DOHH2 (cell line): ENCODE data around the gene DNAI2.

ENCODE experiments used
- H3F3A ChIP-seq: fragments of 200-600 bp; sonication (generic), shearing (Covaris generic); 2 replicates; pipeline ENCODE4 v1.6.0; 2016; ENCODE audit warnings: antibody characterized with exemption, mild to moderate bottlenecking; ENCODE audit not compliant: control insufficient read depth, insufficient read depth
- H3K27ac ChIP-seq: fragments of 200-600 bp; sonication (generic); 2 replicates; pipeline ENCODE4 v1.5.1; 2014; ENCODE audit warnings: low read depth, mild to moderate bottlenecking, low read length, moderate library complexity
- H3K27me3 ChIP-seq: fragments of 200-600 bp; sonication (generic); 2 replicates; pipeline ENCODE4 v1.6.1; 2014; ENCODE audit warnings: mild to moderate bottlenecking, low read length, mixed read lengths; ENCODE audit not compliant: control insufficient read depth
- H3K36me3 ChIP-seq: fragments of 200-600 bp; sonication (generic); 2 replicates; pipeline ENCODE4 v1.6.1; 2014; ENCODE audit warnings: mild to moderate bottlenecking, low read length, moderate library complexity, mixed read lengths; ENCODE audit not compliant: control insufficient read depth
- H3K4me1 ChIP-seq: fragments of 200-600 bp; sonication (generic); 2 replicates; pipeline ENCODE4 v1.6.1; 2014; ENCODE audit warnings: mild to moderate bottlenecking, low read length, mixed read lengths; ENCODE audit not compliant: control insufficient read depth
- H3K4me2 ChIP-seq: fragments of 200-600 bp; sonication (generic); 2 replicates; pipeline ENCODE4 v1.6.0; 2014; ENCODE audit warnings: mild to moderate bottlenecking, low read length, moderate library complexity
- H3K4me3 ChIP-seq: fragments of 200-600 bp; sonication (generic); 2 replicates; pipeline ENCODE4 v1.5.1; 2014; ENCODE audit warnings: mild to moderate bottlenecking, low read length, mixed read lengths
- H3K79me2 ChIP-seq: fragments of 200-600 bp; sonication (generic); 2 replicates; pipeline ENCODE4 v1.6.1; 2014; ENCODE audit warnings: mild to moderate bottlenecking, low read length, mixed read lengths; ENCODE audit not compliant: control insufficient read depth
- H3K9me2 ChIP-seq: fragments of 200-600 bp; sonication (generic); replicated peaks from 2 replicates; pipeline ENCODE4 v1.6.1; 2014; ENCODE audit warnings: mild to moderate bottlenecking, low read length, mixed read lengths; ENCODE audit not compliant: control insufficient read depth
- H3K9me3 ChIP-seq: fragments of 200-600 bp; sonication (generic); 2 replicates; pipeline ENCODE4 v1.6.1; 2014; ENCODE audit warnings: antibody characterized with exemption, low read length, mixed read lengths; ENCODE audit not compliant: control insufficient read depth, insufficient read depth
- H4K20me1 ChIP-seq: fragments of 200-600 bp; sonication (generic); 2 replicates; pipeline ENCODE4 v1.6.0; 2014; ENCODE audit warnings: low read depth, mild to moderate bottlenecking, antibody characterized with exemption, low read length, moderate library complexity; ENCODE audit not compliant: control insufficient read depth, insufficient read depth
- CTCF ChIP-seq: fragments of 200-600 bp; sonication (generic); IDR thresholded peaks from one replicate; pipeline ENCODE4 v1.5.1; 2014; ENCODE audit warnings: antibody characterized with exemption, mild to moderate bottlenecking, low read depth, low read length; ENCODE audit not compliant: poor library complexity, severe bottlenecking
- EZH2phosphoT487 ChIP-seq: fragments of 200-600 bp; sonication (generic); IDR thresholded peaks from 2 replicates; pipeline ENCODE4 v1.6.1; 2017; ENCODE audit warnings: borderline replicate concordance, mild to moderate bottlenecking, antibody characterized with exemption, low read length, moderate library complexity, mixed read lengths

The DNAI2 gene

GRCh38 chr17:74231928-74232907 is 41.8 kb upstream of the DNAI2 start:
- Histone ChIP-seq H3K27ac (no peak overlapping the region), H4K20me1 (no peaks in the 10 kb centered on the region), H3K36me3 (no peaks in the 10 kb centered on the region), H3K27me3 (no peaks in the 10 kb centered on the region), H3K9me3 (no peaks in the 10 kb centered on the region), H3K4me3 (no peak overlapping the region), H3K4me2 (no peak overlapping the region), H3K9me2 (no peaks in the 10 kb centered on the region), H3K4me1 (no peaks in the 10 kb centered on the region), H3F3A (no peaks in the 10 kb centered on the region), H3K79me2 (no peaks in the 10 kb centered on the region)
- TF ChIP-seq CTCF (no peak), EZH2phosphoT487 (no peak)

GRCh38 chr17:74233937-74234336 is 40.1 kb upstream of the DNAI2 start:
- H3K4me1 ChIP-seq = no peaks in the 10 kb centered on the region
- H3K9me3 ChIP-seq = no peaks in the 10 kb centered on the region
- H3K9me2 ChIP-seq = no peaks in the 10 kb centered on the region
- H3K27me3 ChIP-seq = no peaks in the 10 kb centered on the region
- H3K79me2 ChIP-seq = no peaks in the 10 kb centered on the region
- no peak overlapping the region for H3K27ac ChIP-seq
- H4K20me1 ChIP-seq = no peaks in the 10 kb centered on the region
- TF ChIP-seq EZH2phosphoT487 (no peak), CTCF (no peak)
- no peak overlapping the region for H3K4me2 ChIP-seq
- H3K4me3 ChIP-seq = no peak overlapping the region
- no peaks in the 10 kb centered on the region for H3F3A ChIP-seq
- no peaks in the 10 kb centered on the region for H3K36me3 ChIP-seq

GRCh38 chr17:74234486-74234885 is 39.5 kb upstream of the DNAI2 start:
- no peak overlapping the region for H3K4me3 ChIP-seq
- H3K79me2 ChIP-seq = no peaks in the 10 kb centered on the region
- H3K9me3 ChIP-seq = no peaks in the 10 kb centered on the region
- no peaks in the 10 kb centered on the region for H3K36me3 ChIP-seq
- H3K4me1 ChIP-seq = no peaks in the 10 kb centered on the region
- H3K9me2 ChIP-seq = no peaks in the 10 kb centered on the region
- no peaks in the 10 kb centered on the region for H3K27me3 ChIP-seq
- no peaks in the 10 kb centered on the region for H4K20me1 ChIP-seq
- no peak for TF ChIP-seq EZH2phosphoT487
- no peak for TF ChIP-seq CTCF
- no peak overlapping the region for H3K4me2 ChIP-seq
- no peak overlapping the region for H3K27ac ChIP-seq
- no peaks in the 10 kb centered on the region for H3F3A ChIP-seq
